LNCaP clone FGC (cell line): Measurements from ENCODE around the gene SMYD3.

Experiments used
- DNase-seq: peaks from one replicate; pipeline ENCODE4 v3.0.0-alpha.2; 2011; ENCODE audit warnings: low read depth
- H3K4me3 ChIP-seq: 2 replicates; pipeline ENCODE4 v1.5.1; 2011; ENCODE audit warnings: mild to moderate bottlenecking, low read depth, low read length, control low read depth
- CTCF ChIP-seq: IDR thresholded peaks from 2 replicates; pipeline ENCODE4 v1.5.1; 2012; ENCODE audit warnings: mild to moderate bottlenecking; ENCODE audit not compliant: control insufficient read depth, insufficient read depth; ENCODE audit errors: extremely low read depth

Gene SMYD3

GRCh38 chr1:246275036-246275435, 232.0 kb downstream of the SMYD3 start:
- DNase-seq: no peak
- no peak overlapping the region for H3K4me3 ChIP-seq
- no peak for TF ChIP-seq CTCF

- DNase-seq: no peak
- no peak for TF ChIP-seq CTCF
- H3K4me3 ChIP-seq: no peak overlapping the region
Measured at GRCh38 chr1:246274186-246274585, 232.9 kb downstream of the SMYD3 start.

GRCh38 chr1:246271516-246271915, 235.6 kb downstream of the SMYD3 start:
- H3K4me3 ChIP-seq: no peak overlapping the region
- TF ChIP-seq CTCF: no peak
- no peak for DNase-seq

- DNase-seq: no peak
- H3K4me3 ChIP-seq: no peak overlapping the region
- TF ChIP-seq CTCF: no peak
Measured at GRCh38 chr1:246270236-246270635, 236.8 kb downstream of the SMYD3 start.

GRCh38 chr1:246269466-246269865, 237.6 kb downstream of the SMYD3 start:
- DNase-seq: no peak
- no peak for TF ChIP-seq CTCF

GRCh38 chr1:246267896-246268295, 239.2 kb downstream of the SMYD3 start:
- no peak for TF ChIP-seq CTCF
- no peak overlapping the region for H3K4me3 ChIP-seq
- DNase-seq: no peak

More at GRCh38 chr1:246269466-246269865, 237.6 kb downstream of the SMYD3 start:
- H3K4me3 ChIP-seq: no peak overlapping the region

GRCh38 chr1:246267426-246267825, 239.7 kb downstream of the SMYD3 start:
- DNase-seq: no peak
- no peak for TF ChIP-seq CTCF
- H3K4me3 ChIP-seq: no peak overlapping the region
